Heart right ventricle (tissue), 16 donors: ENCODE results near the gene SHROOM2. TPM values are rescaled to one million over a fixed set of nuclear protein-coding genes. Genes with fewer than 3 reads are reported as not detected.
"Not testable (repeated sequence)": the region's sequence is repeated elsewhere in the genome, so short reads cannot be mapped to it uniquely, and the experiment has no call there.

Source experiments
- ATAC-seq, 8 donors: fragments of 200-7000 bp; cut with Tn5 transposase; one replicate each; pipeline ENCODE4 v1.9.1; 2020; ENCODE audit warnings: mild to moderate bottlenecking in 8 of 8, moderate library complexity in 8 of 8, moderate number of reproducible peaks in 1 of 8
- DNase-seq, 2 donors: peaks; one replicate each; pipeline ENCODE4 v3.0.0-alpha.2; 2020
- H3K27ac ChIP-seq, 10 donors: fragments of 200-600 bp; sonication (generic) in 2 of 10; one replicate each; pipeline versions ENCODE4 v1.5.0 to v1.8.0; 2020 to 2022; ENCODE audit warnings: mild to moderate bottlenecking in 3 of 10
- H3K27me3 ChIP-seq, 7 donors: fragments of 200-600 bp; one replicate each; pipeline ENCODE4 v1.8.0; 2021 to 2022; ENCODE audit warnings: mild to moderate bottlenecking in 2 of 7
- H3K36me3 ChIP-seq, 9 donors: fragments of 200-600 bp; sonication (generic) in 1 of 9; one replicate each; pipeline versions ENCODE4 v1.5.0 to v1.8.0; 2020 to 2022; ENCODE audit warnings: mild to moderate bottlenecking in 2 of 9
- H3K4me1 ChIP-seq, 9 donors: fragments of 200-600 bp; sonication (generic) in 1 of 9; one replicate each; pipeline versions ENCODE4 v1.5.0 to v1.8.0; 2020 to 2022; ENCODE audit warnings: mild to moderate bottlenecking in 4 of 9
- H3K4me3 ChIP-seq, 10 donors: fragments of 200-600 bp; sonication (generic) in 2 of 10; one replicate each; pipeline versions ENCODE4 v1.5.0 to v1.8.0; 2020 to 2022; ENCODE audit warnings: mild to moderate bottlenecking in 7 of 10, moderate library complexity in 2 of 10
- H3K9me3 ChIP-seq, 11 donors: fragments of 200-600 bp in 10 of 11; sonication (generic) in 2 of 11; one replicate each; pipeline versions ENCODE4 v1.5.0 to v1.8.0; 2013 to 2022; ENCODE audit warnings: mild to moderate bottlenecking in 2 of 11, control low read depth in 1 of 11, moderate library complexity in 1 of 11
- CTCF ChIP-seq, 9 donors: fragments of 200-600 bp; sonication (generic) in 2 of 9; IDR thresholded peaks; one replicate each; pipeline versions ENCODE4 v1.5.0 to v1.8.0; 2021 to 2022; ENCODE audit warnings: antibody characterized with exemption in 9 of 9, mild to moderate bottlenecking in 5 of 9, moderate library complexity in 1 of 9
- WGBS, 2 donors: extraction: QIAGEN DNeasy Blood & Tissue Kit; methylation state at CpG; one replicate each; pipeline ENCODE4 v1.1.7; 2013; ENCODE audit warnings: inconsistent platforms in 1 of 2; 5-methylcytosine and 5-hydroxymethylcytosine counted together
- intact Hi-C, 10 donors: fragments of 100-400 bp; cut with DNase I; formaldehyde crosslinking; loops; one replicate each; pipeline versions ENCODE4 v1.11.1 to v1.14.2; 2022
- polyA plus RNA-seq, 2 donors: library from polyadenylated mRNA; stranded (reverse); fragments of 200-250 nt; gene quantifications; one replicate each; pipeline ENCODE4 v1.2.3, GENCODE V29; 2013
- total RNA-seq, 10 donors: library from RNA; stranded (reverse); fragmentation: NEBNext Ultra II Directional in 3 of 10; extraction: Animal tissue kit (Norgen Biotek cat#: 25700) in 3 of 10; gene quantifications; one replicate each; pipeline versions ENCODE4 v1.2.1 to v1.2.4, GENCODE V29; 2021 to 2023
- donor health status: Arrhythmogenic right ventricular cardiomyopathy.
- donor health status: ischemic (EF 13 %, LVEDD 7.1; RV severe dilation, severe dysfunction).
- donor health status: healthy with polysubstance abuse.
- donor health status: DM: no; HTN: yes; CAD: no.
- donor health status: DM: no; HTN: no; CAD: no.
- donor health status: ischemic (EF 25% LVEDD 6.9; RV normal size, moderate dysfunction).
- donor health status: ischemic (EF 25% LVEDD 5.7; RV mildly dilated, moderate dysfunction).
- donor health status: healthy.
- donor health status: DM: yes; HTN: yes; CAD: no.
- donor health status: Ischemic cardiomyopathy.
- donor health status: ischemic (EF 35%, LVEDD 5.7; RV mildly dilated, moderate dysfunction).
- donor health status: nonischemic (EF 11% LVEDD 7.7; RV severe dilation, severe dysfunction).
- donor health status: DM: yes; HTN: yes; CAD: no.
- donor health status: PGD.
- donor health status: ischemic (EF 29% LVEDD 5.4; RV normal size, mild dysfunction).
- donor health status: nonischemic (EF 23%, LVEDD 6.1; RV moderate dilation, normal function).

SHROOM2 gene
- total and polyA plus RNA-seq, 12 donors = 0.13 to 1.7 (median 0.44) TPM

GRCh38 chrX:9805956-9806355 lies 19.7 kb downstream of the SHROOM2 start:
- Histone ChIP-seq H3K4me3 (no peak overlapping the region), H3K27me3 (no peaks in the 10 kb centered on the region), H3K27ac (no peak overlapping the region), H3K9me3 (peaks cover 0 to 1% (median 0%) of the 10 kb centered on the region in 11 donors), H3K4me1 (no peaks in the 10 kb centered on the region), H3K36me3 (no peaks in the 10 kb centered on the region)
- ATAC-seq (no peak), DNase-seq (no peak)
- WGBS, 2 donors = 96 to 98% methylated on average over 7 of the region's 7 CpGs
- intact Hi-C loops = no loop called here
- TF ChIP-seq CTCF (IDR thresholded peaks at IDR 0.05) = no peak

GRCh38 chrX:9807355-9808182 lies 21.3 kb downstream of the SHROOM2 start:
- DNase-seq = no peak
- H3K27me3 ChIP-seq = no peaks in the 10 kb centered on the region
- intact Hi-C loops = no loop called here
- no peaks in the 10 kb centered on the region for H3K36me3 ChIP-seq
- no peak overlapping the region for H3K27ac ChIP-seq
- H3K4me3 ChIP-seq = no peak overlapping the region
- no peak for ATAC-seq
- no peaks in the 10 kb centered on the region for H3K9me3 ChIP-seq
- no peak for TF ChIP-seq CTCF (IDR thresholded peaks at IDR 0.05)
- no peaks in the 10 kb centered on the region for H3K4me1 ChIP-seq
- WGBS, 2 donors = 68 to 87% methylated on average over 14 of the region's 14 CpGs

- H3K9me3 ChIP-seq, ATAC-seq, H3K4me3 ChIP-seq, intact Hi-C loops, DNase-seq, H3K27me3 ChIP-seq, H3K36me3 ChIP-seq, H3K27ac ChIP-seq, H3K4me1 ChIP-seq: not testable (repeated sequence)
- 95% methylated on average over 5 of the region's 5 CpGs for WGBS, 2 donors
Measured at GRCh38 chrX:9809876-9810275, 23.6 kb downstream of the SHROOM2 start.

GRCh38 chrX:9811086-9811485 lies 24.9 kb downstream of the SHROOM2 start:
- H3K27me3 ChIP-seq = not testable (repeated sequence)

GRCh38 chrX:9816084-9816700 lies 30.0 kb downstream of the SHROOM2 start:
- no peaks in the 10 kb centered on the region for H3K36me3 ChIP-seq
- TF ChIP-seq CTCF (IDR thresholded peaks at IDR 0.05) = no peak
- intact Hi-C loops = no loop called here
- 83 to 91% methylated on average over 10 of the region's 10 CpGs for WGBS, 2 donors
- H3K4me3 ChIP-seq = no peak overlapping the region
- ATAC-seq (no peak), DNase-seq (no peak)
- H3K4me1 ChIP-seq = no peaks in the 10 kb centered on the region
- H3K9me3 ChIP-seq = no peaks in the 10 kb centered on the region
- no peak overlapping the region for H3K27ac ChIP-seq
- H3K27me3 ChIP-seq = peaks cover 0 to 19% (median 0%) of the 10 kb centered on the region in 7 donors

More at GRCh38 chrX:9811086-9811485, 24.9 kb downstream of the SHROOM2 start:
- H3K4me3 ChIP-seq, ATAC-seq, H3K9me3 ChIP-seq, intact Hi-C loops, DNase-seq, H3K4me1 ChIP-seq, H3K27ac ChIP-seq, H3K36me3 ChIP-seq: not testable (repeated sequence)
- 98 to 100% methylated on average over 3 of the region's 3 CpGs for WGBS, 2 donors
